Tibial artery (tissue), 4 donors: ENCODE results near the gene SLC49A4.

Experiments
- DNase-seq, 2 donors: peaks; one replicate each; pipeline ENCODE4 v3.0.0-alpha.2; 2019
- H3K27ac ChIP-seq, 2 donors: fragments of 200-600 bp; sonication (generic) in 1 of 2; 1 replicate in 1 of 2; 2 replicates in 1 of 2; pipeline ENCODE4 v1.5.1; 2018 to 2019; ENCODE audit warnings: mild to moderate bottlenecking in 1 of 2
- H3K27me3 ChIP-seq, 2 donors: fragments of 200-600 bp; sonication (generic) in 1 of 2; one replicate each; pipeline versions ENCODE4 v1.5.1 to v1.6.0; 2016 to 2019
- H3K36me3 ChIP-seq, 3 donors: fragments of 200-600 bp; sonication (generic) in 2 of 3; one replicate each; pipeline ENCODE4 v1.5.1; 2016 to 2019; ENCODE audit warnings: mild to moderate bottlenecking in 2 of 3
- H3K4me1 ChIP-seq, 4 donors: fragments of 200-600 bp; sonication (generic) in 2 of 4; 1 replicate in 3 of 4; 2 replicates in 1 of 4; pipeline ENCODE4 v1.5.1; 2016 to 2019
- H3K4me3 ChIP-seq, 2 donors: fragments of 200-600 bp; sonication (generic) in 1 of 2; 1 replicate in 1 of 2; 2 replicates in 1 of 2; pipeline ENCODE4 v1.5.1; 2018 to 2019; ENCODE audit warnings: mild to moderate bottlenecking in 2 of 2
- H3K9me3 ChIP-seq, 3 donors: fragments of 200-600 bp; sonication (generic) in 1 of 3; one replicate each; pipeline ENCODE4 v1.5.1; 2016 to 2019
- intact Hi-C: fragments of 100-400 bp; cut with DNase I; formaldehyde crosslinking; loops from one replicate; pipeline ENCODE4 v1.15.0; 2023; ENCODE audit warnings: low total_unique reads
- TF ChIP-seq, protein P1 (sequence below), 2 experiments: fragments of 200-600 bp in 1 of 2; fragments of 450-650 bp in 1 of 2; IDR thresholded peaks; one replicate each; pipeline ENCODE4 v1.5.1; 2017 to 2019; ENCODE audit warnings: antibody characterized with exemption in 2 of 2, mild to moderate bottlenecking in 1 of 2, moderate library complexity in 1 of 2

SLC49A4 gene

DNA sequence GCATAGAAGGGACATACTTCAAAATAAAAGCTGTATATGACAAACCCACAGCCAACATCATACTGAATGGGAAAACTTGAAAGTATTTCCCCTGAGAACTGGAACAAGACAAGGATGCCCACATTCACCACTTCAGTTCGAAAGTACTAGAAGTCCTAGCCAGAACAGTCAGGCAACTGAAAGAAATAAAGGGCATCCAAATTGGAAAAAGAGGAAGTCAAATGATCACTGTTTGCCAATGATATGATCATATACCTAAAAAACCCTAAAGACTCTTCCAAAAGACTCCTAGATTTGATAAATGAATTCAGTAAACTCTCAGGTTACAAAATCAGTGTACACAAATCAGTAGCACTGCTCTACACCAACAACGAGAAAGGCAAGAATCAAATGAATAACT lies 40.7 kb downstream of the SLC49A4 start:
- Histone ChIP-seq H3K4me3 (no peak overlapping the region), H3K4me1 (no peaks in the 10 kb centered on the region), H3K27ac (no peak overlapping the region), H3K36me3 (peaks cover 8 to 17% (median 13%) of the 10 kb centered on the region in 3 donors), H3K9me3 (no peaks in the 10 kb centered on the region), H3K27me3 (no peaks in the 10 kb centered on the region)
- TF ChIP-seq, protein P1, sequence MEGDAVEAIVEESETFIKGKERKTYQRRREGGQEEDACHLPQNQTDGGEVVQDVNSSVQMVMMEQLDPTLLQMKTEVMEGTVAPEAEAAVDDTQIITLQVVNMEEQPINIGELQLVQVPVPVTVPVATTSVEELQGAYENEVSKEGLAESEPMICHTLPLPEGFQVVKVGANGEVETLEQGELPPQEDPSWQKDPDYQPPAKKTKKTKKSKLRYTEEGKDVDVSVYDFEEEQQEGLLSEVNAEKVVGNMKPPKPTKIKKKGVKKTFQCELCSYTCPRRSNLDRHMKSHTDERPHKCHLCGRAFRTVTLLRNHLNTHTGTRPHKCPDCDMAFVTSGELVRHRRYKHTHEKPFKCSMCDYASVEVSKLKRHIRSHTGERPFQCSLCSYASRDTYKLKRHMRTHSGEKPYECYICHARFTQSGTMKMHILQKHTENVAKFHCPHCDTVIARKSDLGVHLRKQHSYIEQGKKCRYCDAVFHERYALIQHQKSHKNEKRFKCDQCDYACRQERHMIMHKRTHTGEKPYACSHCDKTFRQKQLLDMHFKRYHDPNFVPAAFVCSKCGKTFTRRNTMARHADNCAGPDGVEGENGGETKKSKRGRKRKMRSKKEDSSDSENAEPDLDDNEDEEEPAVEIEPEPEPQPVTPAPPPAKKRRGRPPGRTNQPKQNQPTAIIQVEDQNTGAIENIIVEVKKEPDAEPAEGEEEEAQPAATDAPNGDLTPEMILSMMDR (IDR thresholded peaks at IDR 0.05): no peak
- intact Hi-C loops: no loop called here
- DNase-seq: no peak

DNA sequence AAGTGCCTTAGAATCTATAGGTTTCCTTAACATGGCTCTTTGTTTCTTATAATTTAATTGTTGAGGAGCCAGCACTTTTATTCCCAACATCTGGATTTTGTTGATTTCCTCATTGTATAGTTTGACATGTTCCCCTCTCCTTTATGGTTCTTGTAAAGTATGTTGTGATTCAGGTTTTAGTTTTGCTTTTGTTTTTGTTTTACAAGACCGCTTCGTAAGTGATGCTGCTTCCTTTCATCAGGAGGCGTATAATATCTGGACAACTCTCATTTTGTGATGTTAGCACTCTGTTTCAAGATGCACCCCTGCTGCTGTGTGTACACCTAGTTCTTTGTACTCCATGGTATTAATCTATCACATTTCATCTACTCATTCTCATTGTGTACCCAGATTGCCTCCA lies 48.7 kb downstream of the SLC49A4 start:
- Histone ChIP-seq H3K9me3 (no peaks in the 10 kb centered on the region), H3K36me3 (peaks cover 12 to 14% (median 13%) of the 10 kb centered on the region in 3 donors), H3K27ac (no peak overlapping the region), H3K4me3 (no peak overlapping the region), H3K27me3 (no peaks in the 10 kb centered on the region), H3K4me1 (no peaks in the 10 kb centered on the region)
- TF ChIP-seq, protein P1 (IDR thresholded peaks at IDR 0.05): no peak
- intact Hi-C loops: no loop called here
- DNase-seq: no peak

DNA sequence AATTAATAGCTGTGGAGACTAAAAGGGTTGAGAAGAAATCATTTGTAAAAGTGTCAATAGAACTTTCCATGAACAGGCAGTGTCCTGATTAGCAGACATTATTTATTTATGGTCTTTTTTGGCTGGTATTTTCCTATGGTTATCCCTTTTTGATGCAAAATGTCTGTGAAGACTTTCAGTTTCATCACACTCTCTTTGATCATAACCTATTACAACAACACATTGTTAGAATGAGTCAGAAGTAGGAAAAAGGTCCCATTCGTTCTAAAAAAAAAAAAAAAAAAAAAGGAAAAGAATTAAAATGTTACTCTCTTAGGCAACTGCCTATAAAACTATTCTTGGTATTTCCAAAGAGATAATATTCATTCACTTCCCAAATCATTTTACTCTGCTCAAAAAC lies 62.1 kb downstream of the SLC49A4 start:
- TF ChIP-seq, protein P1 (IDR thresholded peaks at IDR 0.05): no peak
- peaks cover 0 to 7% (median 0%) of the 10 kb centered on the region in 4 donors for H3K4me1 ChIP-seq
- intact Hi-C loops: no loop called here
- DNase-seq: no peak
- H3K36me3 ChIP-seq: peaks cover 0 to 18% (median 8%) of the 10 kb centered on the region in 3 donors
- H3K27ac ChIP-seq: no peak overlapping the region
- H3K9me3 ChIP-seq: no peaks in the 10 kb centered on the region
- no peak overlapping the region for H3K4me3 ChIP-seq
- no peaks in the 10 kb centered on the region for H3K27me3 ChIP-seq

DNA sequence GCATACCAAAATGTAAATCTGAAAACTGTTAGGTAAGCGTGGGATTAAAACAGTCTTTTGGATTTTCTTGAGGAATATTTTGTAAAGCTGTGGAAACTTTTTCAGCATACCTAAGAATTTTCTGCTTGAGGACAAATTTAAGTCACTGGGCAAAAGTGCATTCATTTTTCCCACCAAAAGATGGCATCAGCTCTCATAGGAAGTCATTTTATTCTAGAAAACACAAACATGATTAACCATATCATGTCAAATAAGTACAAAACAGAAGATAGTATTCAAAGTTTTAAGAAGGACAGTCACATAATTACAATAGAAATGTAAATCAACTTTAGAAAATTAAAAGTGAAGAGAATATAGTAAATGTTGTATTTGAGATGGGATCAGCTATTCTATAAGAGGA lies 63.5 kb downstream of the SLC49A4 start:
- H3K9me3 ChIP-seq: no peaks in the 10 kb centered on the region
- peaks cover 0 to 7% (median 0%) of the 10 kb centered on the region in 4 donors for H3K4me1 ChIP-seq
- H3K27me3 ChIP-seq: no peaks in the 10 kb centered on the region
- no peak overlapping the region for H3K27ac ChIP-seq
- H3K36me3 ChIP-seq: peaks cover 0 to 18% (median 8%) of the 10 kb centered on the region in 3 donors
- no peak for DNase-seq
- no peak overlapping the region for H3K4me3 ChIP-seq
- intact Hi-C loops: no loop called here
- TF ChIP-seq, protein P1 (IDR thresholded peaks at IDR 0.05): peak in 1 of 2 experiments; percentile 31

DNA sequence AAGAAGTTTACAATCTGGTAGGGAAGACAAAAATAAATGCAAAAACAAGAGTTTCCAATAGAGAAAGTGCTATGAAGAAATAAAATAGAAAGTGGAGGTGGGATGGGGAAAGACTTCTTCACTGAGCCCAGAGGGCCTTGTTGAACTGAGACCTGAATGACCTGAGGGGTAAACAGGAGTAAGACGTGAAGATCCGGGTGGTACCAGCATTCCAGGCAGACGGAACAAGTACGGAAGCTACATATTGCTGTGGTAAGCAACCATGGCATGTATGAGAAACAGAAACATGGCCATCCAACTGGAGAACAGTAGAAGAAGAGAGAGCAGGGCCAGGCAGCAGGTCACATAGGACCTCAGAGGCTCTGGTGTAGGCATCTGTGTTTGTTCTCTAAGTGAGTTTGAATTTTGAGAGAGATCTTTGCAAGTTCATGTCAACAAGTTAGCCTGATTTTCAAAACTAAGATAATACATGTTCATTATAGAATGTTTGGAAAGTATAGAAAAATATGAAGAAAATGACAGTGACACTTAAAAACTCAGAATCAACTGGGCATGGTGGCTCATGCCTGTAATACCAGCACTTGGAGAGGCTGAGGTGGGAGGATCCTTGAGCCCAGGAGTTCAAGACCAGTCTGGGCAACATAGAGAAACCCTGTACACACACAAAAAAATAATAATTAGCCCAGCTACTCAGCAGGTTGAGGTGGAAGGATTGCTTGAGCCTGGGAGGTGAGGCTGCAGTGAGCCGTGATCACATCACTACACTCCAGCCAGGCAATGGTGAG lies 64.3 kb downstream of the SLC49A4 start:
- intact Hi-C loops: no loop called here
- no peak for DNase-seq
- TF ChIP-seq, protein P1 (IDR thresholded peaks at IDR 0.05): no peak
- no peaks in the 10 kb centered on the region for H3K9me3 ChIP-seq
- H3K27ac ChIP-seq: no peak overlapping the region
- peaks cover 0 to 7% (median 0%) of the 10 kb centered on the region in 4 donors for H3K4me1 ChIP-seq
- no peak overlapping the region for H3K4me3 ChIP-seq
- no peaks in the 10 kb centered on the region for H3K27me3 ChIP-seq
- peaks cover 0 to 18% (median 8%) of the 10 kb centered on the region in 3 donors for H3K36me3 ChIP-seq
